Right atrium auricular region (tissue), 2 donors: ENCODE measurements around the gene VWA8. TPM values are rescaled to one million over a fixed set of nuclear protein-coding genes. Genes with fewer than 3 reads are reported as not detected.

Experiments
- DNase-seq: peaks from one replicate; pipeline ENCODE4 v3.0.0-alpha.2; 2019; ENCODE audit warnings: low spot score
- H3K27ac ChIP-seq, 2 donors: fragments of 200-600 bp; sonication (generic); 1 replicate in 1 of 2; 2 replicates in 1 of 2; pipeline ENCODE4 v1.5.1; 2016 to 2019
- H3K27me3 ChIP-seq, 2 donors: fragments of 200-600 bp; sonication (generic); one replicate each; pipeline versions ENCODE4 v1.5.1 to v1.6.0; 2017 to 2019
- H3K36me3 ChIP-seq: fragments of 200-600 bp; sonication (generic); one replicate; pipeline ENCODE4 v1.5.1; 2016
- H3K4me1 ChIP-seq, 2 donors: fragments of 200-600 bp; sonication (generic); one replicate each; pipeline versions ENCODE4 v1.5.1 to v1.6.0; 2017 to 2019
- H3K4me3 ChIP-seq, 2 donors: fragments of 200-600 bp; sonication (generic); 1 replicate in 1 of 2; 2 replicates in 1 of 2; pipeline ENCODE4 v1.5.1; 2017 to 2019; ENCODE audit warnings: mild to moderate bottlenecking in 1 of 2, moderate library complexity in 1 of 2
- H3K9me3 ChIP-seq, 2 donors: fragments of 200-600 bp; sonication (generic); one replicate each; pipeline ENCODE4 v1.5.1; 2019
- total RNA-seq, 2 donors: library from RNA; depleted of rRNA; stranded (reverse); fragments of >200 nt; gene quantifications; one replicate each; pipeline ENCODE4 v1.1.0, GENCODE V29; 2016
- TF ChIP-seq, protein P1 (sequence below), 2 donors: fragments of 200-600 bp; sonication (generic); IDR thresholded peaks; one replicate each; pipeline ENCODE4 v1.5.1; 2019; ENCODE audit warnings: antibody characterized with exemption in 2 of 2

VWA8 gene
- total RNA-seq, 2 donors from 2014 or later, result 25.9 to 32.8 TPM

DNA sequence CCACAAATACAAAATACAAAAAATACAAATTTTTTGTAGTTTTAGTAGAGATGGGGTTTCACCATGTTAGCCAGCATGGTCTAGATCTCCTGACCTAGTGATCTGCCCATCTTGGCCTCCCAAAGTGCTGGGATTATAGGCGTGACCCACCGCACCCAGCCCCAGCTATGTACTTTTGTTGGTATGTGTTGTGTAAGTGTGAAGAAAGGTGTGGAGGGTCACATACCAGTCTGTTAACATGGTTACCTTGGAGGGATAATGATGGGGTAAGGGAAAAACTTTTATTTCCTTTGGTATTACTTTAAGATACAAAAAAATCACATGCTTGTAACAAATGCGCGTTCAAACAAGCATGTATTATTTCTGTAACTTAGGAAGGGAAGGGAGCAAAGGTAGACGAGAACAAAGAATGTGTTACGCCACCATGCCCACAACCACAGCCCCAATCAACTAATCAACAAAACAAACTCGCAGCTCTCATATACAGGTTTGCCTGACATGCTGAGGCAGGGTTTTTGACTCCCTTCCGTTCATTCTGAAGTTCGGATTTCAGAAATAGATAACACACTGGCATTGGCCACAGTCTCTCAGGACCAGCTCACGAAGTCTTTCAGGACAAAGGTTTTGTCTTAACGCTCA is 13.5 kb upstream of the VWA8 start:
- Histone ChIP-seq H3K27ac (no peak overlapping the region), H3K27me3 (no peaks in the 10 kb centered on the region), H3K4me3 (no peak overlapping the region), H3K36me3 (no peaks in the 10 kb centered on the region), H3K4me1 (no peaks in the 10 kb centered on the region), H3K9me3 (no peaks in the 10 kb centered on the region)
- DNase-seq, result no peak
- TF ChIP-seq, protein P1, sequence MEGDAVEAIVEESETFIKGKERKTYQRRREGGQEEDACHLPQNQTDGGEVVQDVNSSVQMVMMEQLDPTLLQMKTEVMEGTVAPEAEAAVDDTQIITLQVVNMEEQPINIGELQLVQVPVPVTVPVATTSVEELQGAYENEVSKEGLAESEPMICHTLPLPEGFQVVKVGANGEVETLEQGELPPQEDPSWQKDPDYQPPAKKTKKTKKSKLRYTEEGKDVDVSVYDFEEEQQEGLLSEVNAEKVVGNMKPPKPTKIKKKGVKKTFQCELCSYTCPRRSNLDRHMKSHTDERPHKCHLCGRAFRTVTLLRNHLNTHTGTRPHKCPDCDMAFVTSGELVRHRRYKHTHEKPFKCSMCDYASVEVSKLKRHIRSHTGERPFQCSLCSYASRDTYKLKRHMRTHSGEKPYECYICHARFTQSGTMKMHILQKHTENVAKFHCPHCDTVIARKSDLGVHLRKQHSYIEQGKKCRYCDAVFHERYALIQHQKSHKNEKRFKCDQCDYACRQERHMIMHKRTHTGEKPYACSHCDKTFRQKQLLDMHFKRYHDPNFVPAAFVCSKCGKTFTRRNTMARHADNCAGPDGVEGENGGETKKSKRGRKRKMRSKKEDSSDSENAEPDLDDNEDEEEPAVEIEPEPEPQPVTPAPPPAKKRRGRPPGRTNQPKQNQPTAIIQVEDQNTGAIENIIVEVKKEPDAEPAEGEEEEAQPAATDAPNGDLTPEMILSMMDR (IDR thresholded peaks at IDR 0.05), result no peak

DNA sequence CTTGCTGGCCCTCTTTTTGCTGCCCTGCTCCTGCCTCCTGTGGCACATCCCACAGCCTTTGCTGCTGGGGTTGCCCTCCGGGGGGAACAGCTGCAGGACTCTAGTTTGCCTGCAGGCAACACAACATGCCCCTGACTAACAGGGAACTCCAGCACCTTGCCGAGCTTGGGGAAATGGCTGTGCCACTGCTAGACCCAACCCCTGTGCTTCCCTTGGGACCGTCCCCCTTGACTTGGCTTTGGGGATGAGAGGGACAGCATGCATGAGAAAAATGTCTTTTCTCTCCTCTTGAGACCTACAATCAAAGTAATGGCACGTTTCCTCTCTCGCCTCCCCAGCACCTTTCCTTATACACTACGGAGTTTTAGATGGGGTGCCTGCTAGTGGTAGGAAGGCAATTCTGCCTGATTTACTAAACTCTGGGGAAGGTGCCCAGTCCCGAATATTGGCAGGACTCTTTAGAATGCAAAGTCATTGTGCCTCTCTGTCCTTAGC is 12.4 kb upstream of the VWA8 start:
- no peak for DNase-seq
- H3K4me3 ChIP-seq, result no peak overlapping the region
- H3K27me3 ChIP-seq, result no peaks in the 10 kb centered on the region
- no peaks in the 10 kb centered on the region for H3K4me1 ChIP-seq
- no peak overlapping the region for H3K27ac ChIP-seq
- no peaks in the 10 kb centered on the region for H3K9me3 ChIP-seq
- no peaks in the 10 kb centered on the region for H3K36me3 ChIP-seq
- TF ChIP-seq, protein P1 (IDR thresholded peaks at IDR 0.05), result no peak

DNA sequence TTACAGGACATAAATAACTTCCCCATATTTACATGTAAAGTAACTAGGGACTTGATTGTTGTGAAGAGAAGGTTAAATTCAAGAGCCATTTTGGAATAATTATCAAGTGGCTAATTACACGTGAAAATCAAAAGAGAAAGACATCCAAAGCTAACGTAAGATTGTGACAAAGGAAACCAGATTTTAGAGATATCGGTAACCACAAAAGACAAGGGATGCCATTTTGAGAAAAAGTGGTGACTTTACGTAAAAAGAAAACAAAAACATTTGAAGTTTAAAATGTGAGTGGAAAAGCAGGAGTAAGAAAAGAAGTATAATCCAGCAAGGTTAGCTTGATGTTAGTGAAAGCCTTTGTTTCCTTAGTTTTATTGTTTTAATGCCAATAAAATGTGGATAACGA is 10.9 kb upstream of the VWA8 start:
- H3K27me3 ChIP-seq, result no peaks in the 10 kb centered on the region
- H3K36me3 ChIP-seq, result no peaks in the 10 kb centered on the region
- no peak overlapping the region for H3K4me3 ChIP-seq
- H3K9me3 ChIP-seq, result no peaks in the 10 kb centered on the region
- H3K4me1 ChIP-seq, result no peaks in the 10 kb centered on the region
- no peak overlapping the region for H3K27ac ChIP-seq
- DNase-seq, result no peak
- TF ChIP-seq, protein P1 (IDR thresholded peaks at IDR 0.05), result no peak

DNA sequence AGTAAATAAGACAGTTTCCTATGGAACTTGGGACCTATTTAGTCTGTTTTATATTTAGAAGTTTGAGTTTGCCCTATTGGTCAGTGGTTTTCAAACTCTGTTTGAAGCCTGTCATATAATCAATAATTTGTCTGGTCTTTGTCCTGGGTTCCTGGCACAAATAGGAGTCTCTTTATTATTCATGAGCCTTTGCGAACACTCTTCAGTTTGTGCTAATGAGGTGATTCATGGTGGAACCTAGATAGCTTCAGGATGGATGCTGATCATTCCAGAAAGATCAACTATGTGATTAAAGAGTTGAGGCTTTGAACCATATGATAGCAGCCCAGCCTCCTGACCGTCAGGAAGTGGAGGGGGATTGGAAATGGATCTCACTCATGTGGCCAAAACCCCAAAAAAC is 10.0 kb upstream of the VWA8 start:
- no peaks in the 10 kb centered on the region for H3K4me1 ChIP-seq
- TF ChIP-seq, protein P1 (IDR thresholded peaks at IDR 0.05), result no peak
- no peaks in the 10 kb centered on the region for H3K9me3 ChIP-seq
- no peak overlapping the region for H3K4me3 ChIP-seq
- no peaks in the 10 kb centered on the region for H3K27me3 ChIP-seq
- DNase-seq, result no peak
- H3K36me3 ChIP-seq, result no peaks in the 10 kb centered on the region
- H3K27ac ChIP-seq, result no peak overlapping the region

DNA sequence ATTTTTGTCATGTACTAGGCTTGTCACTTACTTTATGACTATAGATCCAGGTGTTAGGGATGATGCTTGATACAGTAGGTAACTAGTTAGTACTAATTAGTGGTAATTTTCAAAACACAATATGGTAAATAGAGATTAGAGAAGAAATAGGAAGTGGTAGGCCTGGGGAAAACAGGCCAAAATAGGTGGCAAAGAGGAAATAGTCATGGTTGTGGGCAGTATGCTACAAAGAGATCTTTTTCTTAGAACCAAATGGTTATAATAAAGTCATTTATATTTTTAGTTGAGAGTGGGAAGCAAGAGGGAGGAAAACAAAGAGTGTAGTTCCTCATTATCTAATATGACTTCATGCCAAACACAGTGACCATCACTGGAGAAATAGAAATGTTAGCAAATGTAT is 9.1 kb upstream of the VWA8 start:
- no peaks in the 10 kb centered on the region for H3K27me3 ChIP-seq
- no peaks in the 10 kb centered on the region for H3K36me3 ChIP-seq
- TF ChIP-seq, protein P1 (IDR thresholded peaks at IDR 0.05), result no peak
- no peak overlapping the region for H3K27ac ChIP-seq
- no peaks in the 10 kb centered on the region for H3K9me3 ChIP-seq
- no peaks in the 10 kb centered on the region for H3K4me1 ChIP-seq
- H3K4me3 ChIP-seq, result no peak overlapping the region
- DNase-seq, result no peak

DNA sequence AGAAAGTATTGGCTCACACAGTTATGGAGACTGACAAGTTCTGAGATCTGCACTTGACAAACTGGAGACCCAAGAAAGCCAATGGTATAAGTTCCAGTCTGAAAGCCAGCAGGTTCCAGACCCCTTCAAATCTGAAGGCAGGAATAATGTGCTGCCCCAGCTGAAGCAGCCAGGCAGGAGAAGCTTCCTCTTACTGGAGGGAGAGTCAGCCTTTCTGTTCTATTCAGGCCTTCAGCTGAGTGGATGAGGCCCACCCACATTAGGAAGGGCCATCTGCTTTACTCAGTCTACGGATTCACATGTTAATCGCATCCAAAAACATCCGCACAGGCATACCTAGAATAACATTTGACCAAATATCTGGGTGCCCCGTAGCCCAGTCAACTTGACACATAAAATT is 8.2 kb upstream of the VWA8 start:
- Histone ChIP-seq H3K4me1 (no peaks in the 10 kb centered on the region), H3K9me3 (no peaks in the 10 kb centered on the region), H3K27me3 (no peaks in the 10 kb centered on the region), H3K36me3 (no peaks in the 10 kb centered on the region), H3K4me3 (no peak overlapping the region), H3K27ac (no peak overlapping the region)
- TF ChIP-seq, protein P1 (IDR thresholded peaks at IDR 0.05), result no peak
- DNase-seq, result no peak
